HepG2 (cell line): ENCODE data around the gene MAML1. TPM values are rescaled to one million over a fixed set of nuclear protein-coding genes. Genes with fewer than 3 reads are reported as not detected.

Source experiments
- ATAC-seq: fragments of 200-7000 bp; cut with Tn5 transposase; 3 replicates; pipeline ENCODE4 v1.9.1; 2020; ENCODE audit warnings: mild to moderate bottlenecking, moderate library complexity
- BruUV-seq: library from RNA; stranded (reverse); fragments of 400-500 nt; replicated peaks from 2 replicates; lab custom pipeline; 2021; lab: Mats Ljungman, UMichigan
- CTCF ChIA-PET: fragments of 300-600 bp; formaldehyde crosslinking; extraction: SDS; loops from one replicate; lab custom pipeline; 2021; ENCODE audit warnings: low total read pairs, inconsistent platforms, low intra/inter-chr PET ratio; lab: Yijun Ruan, JAX
- POLR2A ChIA-PET: fragments of 350-600 bp; sonication (Branson Sonifier 250); formaldehyde crosslinking; loops from one replicate; lab custom pipeline; 2020; ENCODE audit warnings: antibody characterized with exemption, inconsistent platforms; lab: Yijun Ruan, JAX
- DNase-seq: peaks from one replicate; pipeline ENCODE4 v3.0.0-alpha.2; 2015; ENCODE audit warnings: low spot score
- FAIRE-seq: peaks from 3 replicates; lab custom pipeline; 2011; peaks lifted over from hg19 to GRCh38; lab: Jason Lieb, UNC
- H2AFZ ChIP-seq: one replicate; pipeline ENCODE4 v1.6.1; 2011; ENCODE audit warnings: low read length, inconsistent platforms
- H3K27ac ChIP-seq: fragments of 300-600 bp; 3 replicates; pipeline ENCODE4 v1.8.0; 2011; ENCODE audit warnings: mixed run types, mild to moderate bottlenecking, mixed read lengths, low read length, inconsistent platforms; ENCODE audit not compliant: insufficient read depth; ENCODE audit errors: extremely low read length
- H3K27me3 ChIP-seq, 2 experiments: fragments of 200-600 bp in 1 of 2; 2 replicates in 1 of 2; 3 replicates in 1 of 2; pipeline versions ENCODE4 v1.6.0 to v1.8.0; 2011; ENCODE audit warnings: low read length in 2 of 2, mild to moderate bottlenecking in 2 of 2, moderate library complexity in 2 of 2, inconsistent platforms in 1 of 2; ENCODE audit not compliant: insufficient read depth in 2 of 2, control insufficient read depth in 1 of 2
- H3K36me3 ChIP-seq, 2 experiments: fragments of 200-600 bp in 1 of 2; replicated peaks in 1 of 2; 2 replicates in 1 of 2; 3 replicates in 1 of 2; pipeline versions ENCODE4 v1.5.1 to v1.8.0; 2011; ENCODE audit warnings: low read length in 2 of 2, inconsistent platforms in 1 of 2; ENCODE audit not compliant: insufficient read depth in 2 of 2, control insufficient read depth in 1 of 2
- H3K4me1 ChIP-seq: 2 replicates; pipeline ENCODE4 v1.5.1; 2012; ENCODE audit warnings: low read length, inconsistent platforms; ENCODE audit not compliant: insufficient read depth
- H3K4me2 ChIP-seq: 2 replicates; pipeline ENCODE4 v1.6.0; 2011; ENCODE audit warnings: low read depth, low read length, inconsistent platforms
- H3K4me3 ChIP-seq, 3 experiments: fragments of 200-600 bp in 1 of 3; sonication (generic), shearing (Covaris generic) in 1 of 3; replicated peaks in 1 of 3; 2 replicates each; pipeline ENCODE4 v1.5.1; 2011 to 2016; ENCODE audit warnings: low read length in 3 of 3, inconsistent platforms in 2 of 3, low read depth in 2 of 3, mild to moderate bottlenecking in 2 of 3, control low read depth in 1 of 3, mixed read lengths in 1 of 3; ENCODE audit not compliant: insufficient read depth in 1 of 3
- H3K79me2 ChIP-seq: one replicate; pipeline ENCODE4 v1.6.1; 2011; ENCODE audit warnings: low read length, inconsistent platforms; ENCODE audit not compliant: insufficient read depth
- H3K9ac ChIP-seq: 2 replicates; pipeline ENCODE4 v1.6.0; 2011; ENCODE audit warnings: mild to moderate bottlenecking, low read depth, low read length, inconsistent platforms; ENCODE audit not compliant: insufficient read depth
- H3K9me3 ChIP-seq: 2 replicates; pipeline ENCODE4 v1.5.1; 2012; ENCODE audit warnings: mild to moderate bottlenecking, low read length
- H4K20me1 ChIP-seq: 2 replicates; pipeline ENCODE4 v1.6.0; 2011; ENCODE audit warnings: inconsistent platforms, mild to moderate bottlenecking, low read length, moderate library complexity; ENCODE audit not compliant: insufficient read depth
- AGO2 ChIP-seq: fragments of 200-400 bp; formaldehyde crosslinking; optimal IDR thresholded peaks from 2 replicates; pipeline ENCODE3; 2017; ENCODE audit warnings: mild to moderate bottlenecking, low read depth, low read length, moderate library complexity
- FOXC1 ChIP-seq: sonication (generic); formaldehyde crosslinking; IDR thresholded peaks from 2 replicates; pipeline ENCODE4 v1.8.0; 2022; ENCODE audit warnings: mild to moderate bottlenecking, missing genetic modification reagents, borderline replicate concordance
- FOXM1 ChIP-seq: sonication (generic); formaldehyde crosslinking; IDR thresholded peaks from 2 replicates; pipeline ENCODE4 v1.5.0; 2020; ENCODE audit warnings: missing genetic modification reagents
- HNRNPLL ChIP-seq: fragments of 200-400 bp; formaldehyde crosslinking; IDR thresholded peaks from 2 replicates; pipeline ENCODE4 v1.6.1; 2017; ENCODE audit warnings: mild to moderate bottlenecking, low read depth, low read length; ENCODE audit not compliant: poor library complexity, severe bottlenecking
- MXD1 ChIP-seq: sonication (generic); formaldehyde crosslinking; IDR thresholded peaks from 2 replicates; pipeline ENCODE4 v1.4.0; 2020; ENCODE audit warnings: mild to moderate bottlenecking, missing genetic modification reagents
- POLR2A ChIP-seq, 2 experiments: IDR thresholded peaks; 2 replicates each; pipeline ENCODE4 v1.6.1; 2011; ENCODE audit warnings: low read depth in 2 of 2, low read length in 2 of 2, mild to moderate bottlenecking in 1 of 2, moderate library complexity in 1 of 2; ENCODE audit not compliant: insufficient read depth in 1 of 2
- RBFOX2 ChIP-seq: fragments of 200-400 bp; formaldehyde crosslinking; IDR thresholded peaks from 2 replicates; pipeline ENCODE4 v1.6.1; 2017; ENCODE audit warnings: low read depth, mild to moderate bottlenecking, low read length
- THAP11 ChIP-seq: IDR thresholded peaks from 2 replicates; pipeline ENCODE4 v1.6.1; 2016; ENCODE audit warnings: missing biosample characterization, missing genetic modification reagents
- ZBTB4 ChIP-seq: sonication (generic); formaldehyde crosslinking; IDR thresholded peaks from 2 replicates; pipeline ENCODE4 v1.4.0; 2020; ENCODE audit warnings: missing genetic modification reagents, mild to moderate bottlenecking, borderline replicate concordance
- WGBS: methylation state at CpG from one replicate; pipeline ENCODE4 v1.1.6; 2017; ENCODE audit warnings: low lambda C conversion rate; 5-methylcytosine and 5-hydroxymethylcytosine counted together
- in situ Hi-C: cut with HindIII; loops from 2 replicates; pipeline ENCODE4 v1.10.0; 2017; ENCODE audit warnings: low pct_unique_long_range_greater_than_20kb; ENCODE audit not compliant: extremely low pct_ligation_motif_present
- intact Hi-C: fragments of 100-400 bp; cut with micrococcal nuclease; formaldehyde crosslinking; loops from one replicate; pipeline ENCODE4 v1.10.0; 2022; ENCODE audit not compliant: unreplicated experiment
- polyA plus RNA-seq, 8 experiments: library from polyadenylated mRNA; depleted of rRNA in 3 of 8; stranded (reverse) in 7 of 8; unstranded in 1 of 8; fragments of >200 nt; fragmentation: Illumina TruSeq in 4 of 8; extraction: Trizol in 4 of 8; gene quantifications; 2 replicates each; pipeline versions ENCODE4 v1.2.1 to v1.2.3, GENCODE V29; 2011 to 2016; ENCODE audit warnings: low read depth in 4 of 8, missing spikeins in 1 of 8, mixed read lengths in 1 of 8; ENCODE audit not compliant: insufficient read depth in 1 of 8
- total RNA-seq, 5 experiments: library from RNA; depleted of rRNA; stranded (reverse); fragments of >200 nt; fragmentation: Illumina TruSeq; extraction: Trizol; gene quantifications; 2 replicates each; pipeline ENCODE4 v1.2.3, GENCODE V29; 2016; ENCODE audit warnings: low read depth in 1 of 5
- TF ChIP-seq, protein P1 (sequence below): sonication (generic); formaldehyde crosslinking; IDR thresholded peaks from 2 replicates; pipeline ENCODE4 v1.5.1; 2020; ENCODE audit warnings: mild to moderate bottlenecking, missing genetic modification reagents, moderate library complexity

The MAML1 gene
- total and polyA plus RNA-seq, 2 of the 13 experiments (the other 11 are each of a cell fraction or from before 2014, with no cell fraction given), result 10.0 to 10.8 TPM

GRCh38 chr5:179823937-179824744 is 91.5 kb downstream of the MAML1 start:
- Histone ChIP-seq H3K4me2 (peak overlapping the region; percentile 75), H3K4me1 (peaks cover 84% of the 10 kb centered on the region), H3K4me3 (peak overlapping the region in 2 of 3 experiments; percentile 23 to 44; a peak in 2 of 6 replicates), H3K9ac (peak overlapping the region; percentile 29; the same call in 1 of the 2 replicates), H3K36me3 (peaks cover 25 to 49% of the 10 kb centered on the region in 2 experiments), H3K27ac (peak overlapping the region; percentile 62), H3K9me3 (no peaks in the 10 kb centered on the region), H3K79me2 (peaks cover 50% of the 10 kb centered on the region), H3K27me3 (no peaks in the 10 kb centered on the region), H2AFZ (no peak overlapping the region), H4K20me1 (peaks cover 51% of the 10 kb centered on the region)
- ATAC-seq, result no peak
- 85% methylated on average over 14 of the region's 22 CpGs for WGBS
- FAIRE-seq, result peak; percentile 23
- DNase-seq, result no peak
- POLR2A ChIA-PET, result interaction anchor here (1.0 to 2.9 kb wide), 4 partner anchors 14 to 31 kb away, joined by 3 to 13 read pairs (median 10); partner anchors contain the start of gene LTC4S
- CTCF ChIA-PET, result interaction anchor here (1.4 kb wide), 1 partner anchor 22 kb away, joined by 3 read pairs; no protein-coding TSS in a partner anchor
- in situ Hi-C loops (no loop called here), intact Hi-C loops (no loop called here)
- BruUV-seq, result no TSS peak
- TF ChIP-seq AGO2 (peak; percentile 98), ZBTB4 (CRISPR knock-in tag) (0 out of 2 replicates have a peak, but pooled peaks have one; percentile 58), FOXM1 (no peak), POLR2A (IDR thresholded peaks at IDR 0.05; ENCODE audit: insufficient read depth in 1 of 2, low read depth in 2 of 2, low read length in 2 of 2) (peak in 1 of 2 experiments; percentile 31; a peak in 1 of 4 replicates), HNRNPLL (peak; percentile 22), FOXC1 (CRISPR knock-in tag) (0 out of 2 replicates have a peak, but pooled peaks have one; percentile 11), THAP11 (CRISPR knock-in tag) (0 out of 2 replicates have a peak, but pooled peaks have one; percentile 11), RBFOX2 (peak; percentile 85), MXD1 (CRISPR knock-in tag) (0 out of 2 replicates have a peak, but pooled peaks have one; percentile 33)
- TF ChIP-seq, protein P1, sequence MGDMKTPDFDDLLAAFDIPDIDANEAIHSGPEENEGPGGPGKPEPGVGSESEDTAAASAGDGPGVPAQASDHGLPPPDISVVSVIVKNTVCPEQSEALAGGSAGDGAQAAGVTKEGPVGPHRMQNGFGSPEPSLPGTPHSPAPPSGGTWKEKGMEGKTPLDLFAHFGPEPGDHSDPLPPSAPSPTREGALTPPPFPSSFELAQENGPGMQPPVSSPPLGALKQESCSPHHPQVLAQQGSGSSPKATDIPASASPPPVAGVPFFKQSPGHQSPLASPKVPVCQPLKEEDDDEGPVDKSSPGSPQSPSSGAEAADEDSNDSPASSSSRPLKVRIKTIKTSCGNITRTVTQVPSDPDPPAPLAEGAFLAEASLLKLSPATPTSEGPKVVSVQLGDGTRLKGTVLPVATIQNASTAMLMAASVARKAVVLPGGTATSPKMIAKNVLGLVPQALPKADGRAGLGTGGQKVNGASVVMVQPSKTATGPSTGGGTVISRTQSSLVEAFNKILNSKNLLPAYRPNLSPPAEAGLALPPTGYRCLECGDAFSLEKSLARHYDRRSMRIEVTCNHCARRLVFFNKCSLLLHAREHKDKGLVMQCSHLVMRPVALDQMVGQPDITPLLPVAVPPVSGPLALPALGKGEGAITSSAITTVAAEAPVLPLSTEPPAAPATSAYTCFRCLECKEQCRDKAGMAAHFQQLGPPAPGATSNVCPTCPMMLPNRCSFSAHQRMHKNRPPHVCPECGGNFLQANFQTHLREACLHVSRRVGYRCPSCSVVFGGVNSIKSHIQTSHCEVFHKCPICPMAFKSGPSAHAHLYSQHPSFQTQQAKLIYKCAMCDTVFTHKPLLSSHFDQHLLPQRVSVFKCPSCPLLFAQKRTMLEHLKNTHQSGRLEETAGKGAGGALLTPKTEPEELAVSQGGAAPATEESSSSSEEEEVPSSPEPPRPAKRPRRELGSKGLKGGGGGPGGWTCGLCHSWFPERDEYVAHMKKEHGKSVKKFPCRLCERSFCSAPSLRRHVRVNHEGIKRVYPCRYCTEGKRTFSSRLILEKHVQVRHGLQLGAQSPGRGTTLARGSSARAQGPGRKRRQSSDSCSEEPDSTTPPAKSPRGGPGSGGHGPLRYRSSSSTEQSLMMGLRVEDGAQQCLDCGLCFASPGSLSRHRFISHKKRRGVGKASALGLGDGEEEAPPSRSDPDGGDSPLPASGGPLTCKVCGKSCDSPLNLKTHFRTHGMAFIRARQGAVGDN (CRISPR knock-in tag), result peak; percentile 44; the same call in 1 of the 2 replicates
